ENCODE data around the gene ADIPOR2. TPM values are rescaled to one million over a fixed set of nuclear protein-coding genes. Genes with fewer than 3 reads are reported as not detected.

The ADIPOR2 gene
- total and polyA plus RNA-seq, 4 donors: 26.6 to 68.3 (median 41.7) TPM

- TF ChIP-seq REST (IDR thresholded peaks at IDR 0.05) (no peak), GABPA (IDR thresholded peaks at IDR 0.05 in 1 of 2, conservative IDR thresholded peaks at IDR 0.05 in 1 of 2) (no peak), FOXA2 (IDR thresholded peaks at IDR 0.05) (no peak), RXRA (IDR thresholded peaks at IDR 0.05) (no peak), HNF4G (IDR thresholded peaks at IDR 0.05) (no peak), TAF1 (conservative IDR thresholded peaks at IDR 0.05) (no peak)
These were observed 35.9 kb downstream of the ADIPOR2 start (continued) for GRCh38 chr12:1726753-1727152.

GRCh38 chr12:1728824-1729223 lies 38.0 kb downstream of the ADIPOR2 start:
- 94% methylated on average over 1 of the region's 1 CpG for WGBS
- Histone ChIP-seq H3K4me1 (ENCODE audit: control insufficient read depth in 4 of 4, insufficient read depth in 4 of 4, low read length in 3 of 4) (peaks cover 2 to 14% (median 5%) of the 10 kb centered on the region in 4 donors), H3K4me3 (ENCODE audit: low read depth in 1 of 3, low read length in 3 of 3) (no peak overlapping the region), H3K9me3 (ENCODE audit: control insufficient read depth in 4 of 4, low read length in 3 of 4) (no peaks in the 10 kb centered on the region), H3K9ac (ENCODE audit: low read depth in 1 of 2, low read length in 2 of 2) (no peak overlapping the region), H3K36me3 (ENCODE audit: control insufficient read depth in 4 of 4, insufficient read depth in 3 of 4, low read depth in 1 of 4, low read length in 3 of 4) (no peaks in the 10 kb centered on the region), H3K27ac (ENCODE audit: low read depth in 1 of 2, low read length in 2 of 2) (no peak overlapping the region), H3K27me3 (ENCODE audit: control insufficient read depth in 4 of 4, insufficient read depth in 4 of 4, low read length in 3 of 4) (no peaks in the 10 kb centered on the region)
- TF ChIP-seq CTCF (IDR thresholded peaks at IDR 0.05; ENCODE audit: low read depth, low read length, missing input control) (no peak), RAD21 (IDR thresholded peaks at IDR 0.05) (no peak), HNF4A (conservative IDR thresholded peaks at IDR 0.05) (no peak), RXRA (IDR thresholded peaks at IDR 0.05) (no peak), FOXA1 (IDR thresholded peaks at IDR 0.05) (no peak), NR2F2 (IDR thresholded peaks at IDR 0.05) (no peak)
- DNase-seq (ENCODE audit: low spot score): no peak

- H3K9ac ChIP-seq (ENCODE audit: low read depth in 1 of 2, low read length in 2 of 2): no peak overlapping the region
- DNase-seq (ENCODE audit: low spot score): no peak
- H3K36me3 ChIP-seq (ENCODE audit: control insufficient read depth in 4 of 4, insufficient read depth in 3 of 4, low read depth in 1 of 4, low read length in 3 of 4): no peaks in the 10 kb centered on the region
- H3K4me3 ChIP-seq (ENCODE audit: low read depth in 1 of 3, low read length in 3 of 3): no peak overlapping the region
- H3K9me3 ChIP-seq (ENCODE audit: control insufficient read depth in 4 of 4, low read length in 3 of 4): no peaks in the 10 kb centered on the region
- no peaks in the 10 kb centered on the region for H3K27me3 ChIP-seq (ENCODE audit: control insufficient read depth in 4 of 4, insufficient read depth in 4 of 4, low read length in 3 of 4)
- WGBS: 92% methylated on average over 11 of the region's 11 CpGs
- peaks cover 2 to 10% (median 5%) of the 10 kb centered on the region in 4 donors for H3K4me1 ChIP-seq (ENCODE audit: control insufficient read depth in 4 of 4, insufficient read depth in 4 of 4, low read length in 3 of 4)
- H3K27ac ChIP-seq (ENCODE audit: low read depth in 1 of 2, low read length in 2 of 2): no peak overlapping the region
- TF ChIP-seq HNF4G (IDR thresholded peaks at IDR 0.05) (no peak), MAX (IDR thresholded peaks at IDR 0.05) (no peak), CTCF (IDR thresholded peaks at IDR 0.05; ENCODE audit: low read depth, low read length, missing input control) (no peak), REST (IDR thresholded peaks at IDR 0.05) (no peak), ZBTB33 (IDR thresholded peaks at IDR 0.05) (no peak), EGR1 (IDR thresholded peaks at IDR 0.05; ENCODE audit: low read depth in 2 of 2) (no peak), RAD21 (IDR thresholded peaks at IDR 0.05) (no peak), HNF4A (conservative IDR thresholded peaks at IDR 0.05) (no peak), RXRA (IDR thresholded peaks at IDR 0.05) (no peak), NR2F2 (IDR thresholded peaks at IDR 0.05) (no peak)
These were observed 40.3 kb downstream of the ADIPOR2 start for GRCh38 chr12:1731019-1731687.
